ENCODE results near the gene NTMT1.

The NTMT1 gene

GRCh38 chr9:129613520-129614175 is 12.3 kb upstream of the NTMT1 start:
- H2AFZ ChIP-seq (ENCODE audit: low read length): no peak overlapping the region
- TF ChIP-seq CTCF (IDR thresholded peaks at IDR 0.05; ENCODE audit: low read length): no peak
- TF ChIP-seq EZH2 (IDR thresholded peaks at IDR 0.05; ENCODE audit: borderline replicate concordance, low read length): no peak
- no peak overlapping the region for H3K9ac ChIP-seq (ENCODE audit: low read length)
- no peaks in the 10 kb centered on the region for H3K36me3 ChIP-seq (ENCODE audit: insufficient read depth, low read length)
- no peaks in the 10 kb centered on the region for H3F3A ChIP-seq (ENCODE audit: insufficient read depth, low read length)
- no peak overlapping the region for H3K27ac ChIP-seq (ENCODE audit: low read depth, low read length, poor library complexity, severe bottlenecking)
- H3K4me1 ChIP-seq (ENCODE audit: insufficient read depth, low read length, severe bottlenecking): peaks cover 6% of the 10 kb centered on the region
- no peak overlapping the region for H3K4me2 ChIP-seq (ENCODE audit: low read length)
- H3K9me3 ChIP-seq (ENCODE audit: low read length): no peaks in the 10 kb centered on the region
- no peak overlapping the region for H3K4me3 ChIP-seq (ENCODE audit: low read depth, low read length, poor library complexity, severe bottlenecking)
- H3K79me2 ChIP-seq (ENCODE audit: insufficient read depth, low read length): no peaks in the 10 kb centered on the region
- no peaks in the 10 kb centered on the region for H3K9me2 ChIP-seq (ENCODE audit: low read depth, low read length)
- no peaks in the 10 kb centered on the region for H3K27me3 ChIP-seq (ENCODE audit: insufficient read depth, low read length)
- no peaks in the 10 kb centered on the region for H4K20me1 ChIP-seq (ENCODE audit: insufficient read depth, low read length)

- H3K36me3 ChIP-seq (ENCODE audit: insufficient read depth, low read length): no peaks in the 10 kb centered on the region
- H3K9me2 ChIP-seq (ENCODE audit: low read depth, low read length): no peaks in the 10 kb centered on the region
- H3K4me1 ChIP-seq (ENCODE audit: insufficient read depth, low read length, severe bottlenecking): peaks cover 6% of the 10 kb centered on the region
- no peak overlapping the region for H3K4me2 ChIP-seq (ENCODE audit: low read length)
- H2AFZ ChIP-seq (ENCODE audit: low read length): no peak overlapping the region
- peaks cover 6% of the 10 kb centered on the region; the same call in 1 of the 2 replicates for H3K27me3 ChIP-seq (ENCODE audit: insufficient read depth, low read length)
- H4K20me1 ChIP-seq (ENCODE audit: insufficient read depth, low read length): no peaks in the 10 kb centered on the region
- H3F3A ChIP-seq (ENCODE audit: insufficient read depth, low read length): no peaks in the 10 kb centered on the region
- TF ChIP-seq EZH2 (IDR thresholded peaks at IDR 0.05; ENCODE audit: borderline replicate concordance, low read length) (no peak), CTCF (IDR thresholded peaks at IDR 0.05; ENCODE audit: low read length) (no peak)
- no peaks in the 10 kb centered on the region for H3K9me3 ChIP-seq (ENCODE audit: low read length)
- H3K4me3 ChIP-seq (ENCODE audit: low read depth, low read length, poor library complexity, severe bottlenecking): no peak overlapping the region
- no peak overlapping the region for H3K9ac ChIP-seq (ENCODE audit: low read length)
- H3K79me2 ChIP-seq (ENCODE audit: insufficient read depth, low read length): no peaks in the 10 kb centered on the region
- no peak overlapping the region for H3K27ac ChIP-seq (ENCODE audit: low read depth, low read length, poor library complexity, severe bottlenecking)
Measured at GRCh38 chr9:129614932-129615331, 11.0 kb upstream of the NTMT1 start.

- H4K20me1 ChIP-seq (ENCODE audit: insufficient read depth, low read length): no peaks in the 10 kb centered on the region
- H3K9ac ChIP-seq (ENCODE audit: low read length): no peak overlapping the region
- H3F3A ChIP-seq (ENCODE audit: insufficient read depth, low read length): no peaks in the 10 kb centered on the region
- H3K4me2 ChIP-seq (ENCODE audit: low read length): no peak overlapping the region
- H2AFZ ChIP-seq (ENCODE audit: low read length): no peak overlapping the region
- no peaks in the 10 kb centered on the region for H3K36me3 ChIP-seq (ENCODE audit: insufficient read depth, low read length)
- no peaks in the 10 kb centered on the region for H3K79me2 ChIP-seq (ENCODE audit: insufficient read depth, low read length)
- no peak overlapping the region for H3K27ac ChIP-seq (ENCODE audit: low read depth, low read length, poor library complexity, severe bottlenecking)
- TF ChIP-seq CTCF (IDR thresholded peaks at IDR 0.05; ENCODE audit: low read length) (no peak), EZH2 (IDR thresholded peaks at IDR 0.05; ENCODE audit: borderline replicate concordance, low read length) (no peak)
- peaks cover 6% of the 10 kb centered on the region; the same call in 1 of the 2 replicates for H3K27me3 ChIP-seq (ENCODE audit: insufficient read depth, low read length)
- no peaks in the 10 kb centered on the region for H3K9me2 ChIP-seq (ENCODE audit: low read depth, low read length)
- no peak overlapping the region for H3K4me3 ChIP-seq (ENCODE audit: low read depth, low read length, poor library complexity, severe bottlenecking)
- no peaks in the 10 kb centered on the region for H3K9me3 ChIP-seq (ENCODE audit: low read length)
- H3K4me1 ChIP-seq (ENCODE audit: insufficient read depth, low read length, severe bottlenecking): peaks cover 5% of the 10 kb centered on the region
Measured at GRCh38 chr9:129615407-129616285, 10.3 kb upstream of the NTMT1 start.
